HEK293T (cell line): ENCODE data around the gene DTNB.

Experiments used
- BHLHE40 ChIP-seq: fragments of 450-650 bp; IDR thresholded peaks from 2 replicates; pipeline ENCODE4 v1.6.1; 2016; ENCODE audit warnings: mild to moderate bottlenecking, moderate library complexity, borderline replicate concordance
- CTBP1 ChIP-seq: fragments of 450-650 bp; IDR thresholded peaks from 2 replicates; pipeline ENCODE4 v1.6.1; 2016; ENCODE audit warnings: borderline replicate concordance
- FOXA1 ChIP-seq: fragments of 450-650 bp; IDR thresholded peaks from 2 replicates; pipeline ENCODE4 v1.6.1; 2016; ENCODE audit warnings: mild to moderate bottlenecking
- SP1 ChIP-seq: fragments of 450-650 bp; IDR thresholded peaks from 2 replicates; pipeline ENCODE4 v1.6.1; 2017
- SUZ12 ChIP-seq: fragments of 450-650 bp; IDR thresholded peaks from 2 replicates; pipeline ENCODE4 v1.6.1; 2016; ENCODE audit warnings: mild to moderate bottlenecking
- TF ChIP-seq, protein P1 (sequence below): fragments of 450-650 bp; IDR thresholded peaks from 2 replicates; pipeline ENCODE4 v1.6.1; 2016

DNA sequence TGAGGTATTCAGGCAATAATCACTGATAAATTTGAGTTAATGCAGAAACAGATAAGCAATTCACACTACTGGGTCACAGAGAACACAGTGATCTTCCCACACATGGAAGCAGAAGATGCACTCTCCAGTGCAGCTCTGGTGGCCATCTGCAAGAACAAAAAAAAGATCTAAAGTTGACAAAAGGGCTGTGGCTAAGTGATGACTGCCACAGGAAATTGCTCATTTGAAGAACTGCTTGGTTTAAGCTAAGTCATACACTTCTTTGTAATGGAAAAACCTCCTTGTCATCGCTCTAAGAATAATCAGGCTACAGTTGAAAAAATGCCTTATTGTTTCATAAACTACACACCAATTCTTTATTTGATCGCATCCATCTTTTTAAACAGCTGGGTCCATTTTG lies 115.1 kb downstream of the DTNB start:
- TF ChIP-seq SP1 (no peak), FOXA1 (no peak), CTBP1 (no peak), BHLHE40 (no peak), SUZ12 (no peak)
- TF ChIP-seq, protein P1, sequence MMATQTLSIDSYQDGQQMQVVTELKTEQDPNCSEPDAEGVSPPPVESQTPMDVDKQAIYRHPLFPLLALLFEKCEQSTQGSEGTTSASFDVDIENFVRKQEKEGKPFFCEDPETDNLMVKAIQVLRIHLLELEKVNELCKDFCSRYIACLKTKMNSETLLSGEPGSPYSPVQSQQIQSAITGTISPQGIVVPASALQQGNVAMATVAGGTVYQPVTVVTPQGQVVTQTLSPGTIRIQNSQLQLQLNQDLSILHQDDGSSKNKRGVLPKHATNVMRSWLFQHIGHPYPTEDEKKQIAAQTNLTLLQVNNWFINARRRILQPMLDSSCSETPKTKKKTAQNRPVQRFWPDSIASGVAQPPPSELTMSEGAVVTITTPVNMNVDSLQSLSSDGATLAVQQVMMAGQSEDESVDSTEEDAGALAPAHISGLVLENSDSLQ = no peak
